Psoas muscle (tissue), 8 donors: ENCODE data around the gene EFTUD2. TPM values are rescaled to one million over a fixed set of nuclear protein-coding genes. Genes with fewer than 3 reads are reported as not detected.

ENCODE experiments used
- ATAC-seq, 4 donors: fragments of 200-7000 bp; cut with Tn5 transposase; one replicate each; pipeline ENCODE4 v1.9.1; 2020; ENCODE audit warnings: moderate library complexity in 3 of 4, mild to moderate bottlenecking in 2 of 4
- DNase-seq, 2 donors: peaks; one replicate each; pipeline ENCODE4 v3.0.0-alpha.2; 2020
- H3K27ac ChIP-seq: fragments of 200-600 bp; one replicate; pipeline ENCODE4 v1.8.0; 2022
- H3K27me3 ChIP-seq, 3 donors: fragments of 200-600 bp in 1 of 3; one replicate each; pipeline versions ENCODE4 v1.6.1 to v1.8.0; 2013 to 2022; ENCODE audit warnings: low read length in 2 of 3, mild to moderate bottlenecking in 2 of 3, moderate library complexity in 1 of 3; ENCODE audit not compliant: insufficient read depth in 3 of 3
- H3K36me3 ChIP-seq, 2 donors: fragments of 200-600 bp in 1 of 2; one replicate each; pipeline versions ENCODE4 v1.6.1 to v1.8.0; 2013 to 2022; ENCODE audit warnings: low read depth in 1 of 2, mild to moderate bottlenecking in 1 of 2, moderate library complexity in 1 of 2; ENCODE audit not compliant: insufficient read depth in 1 of 2
- H3K4me1 ChIP-seq: fragments of 200-600 bp; one replicate; pipeline ENCODE4 v1.8.0; 2022
- H3K4me3 ChIP-seq: fragments of 200-600 bp; one replicate; pipeline ENCODE4 v1.8.0; 2022; ENCODE audit warnings: mild to moderate bottlenecking
- H3K9me3 ChIP-seq: fragments of 200-600 bp; one replicate; pipeline ENCODE4 v1.8.0; 2022
- WGBS, 3 donors: extraction: QIAGEN DNeasy Blood & Tissue Kit; methylation state at CpG; one replicate each; pipeline versions ENCODE4 v1.1.6 to v1.1.7; 2013; 5-methylcytosine and 5-hydroxymethylcytosine counted together
- intact Hi-C, 2 donors: fragments of 100-400 bp; cut with DNase I; formaldehyde crosslinking; loops; one replicate each; pipeline versions ENCODE4 v1.11.0 to v1.14.2; 2022
- polyA plus RNA-seq, 3 donors: library from polyadenylated mRNA; stranded (reverse); fragments of 200-250 nt; gene quantifications; one replicate each; pipeline ENCODE4 v1.2.3, GENCODE V29; 2013
- total RNA-seq, 4 donors: library from RNA; stranded (reverse); fragmentation: NEBNext Ultra II Directional in 2 of 4; extraction: Animal tissue kit (Norgen Biotek cat#: 25700) in 2 of 4; gene quantifications; one replicate each; pipeline versions ENCODE4 v1.2.1 to v1.2.4, GENCODE V29; 2021 to 2023
- TF ChIP-seq, protein P1 (sequence below): fragments of 200-600 bp; IDR thresholded peaks from one replicate; pipeline ENCODE4 v1.8.0; 2022; ENCODE audit warnings: antibody characterized with exemption
- donor health status: healthy with polysubstance abuse.
- donor health status: DM: no; HTN: no; CAD: no; lungs with moderate emphysema.
- donor health status: Bipolar disorder and iron deficiency.
- donor health status: healthy.
- donor health status: DM: yes; HTN: yes; CAD: no.
- donor health status: DM: no; HTN: no; CAD: no.
- donor health status: DM: no; HTN: no; CAD: no.
- donor health status: DM: yes; HTN: yes; CAD: no.

The EFTUD2 gene
- total and polyA plus RNA-seq, 7 donors, result 46.0 to 114 (median 102) TPM

GRCh38 chr17:44910231-44911106 lies 11.2 kb upstream of the EFTUD2 start:
- WGBS, 3 donors, result 79 to 88% (median 82%) methylated on average over 13 of the region's 13 CpGs
- ATAC-seq, result no peak

DNA sequence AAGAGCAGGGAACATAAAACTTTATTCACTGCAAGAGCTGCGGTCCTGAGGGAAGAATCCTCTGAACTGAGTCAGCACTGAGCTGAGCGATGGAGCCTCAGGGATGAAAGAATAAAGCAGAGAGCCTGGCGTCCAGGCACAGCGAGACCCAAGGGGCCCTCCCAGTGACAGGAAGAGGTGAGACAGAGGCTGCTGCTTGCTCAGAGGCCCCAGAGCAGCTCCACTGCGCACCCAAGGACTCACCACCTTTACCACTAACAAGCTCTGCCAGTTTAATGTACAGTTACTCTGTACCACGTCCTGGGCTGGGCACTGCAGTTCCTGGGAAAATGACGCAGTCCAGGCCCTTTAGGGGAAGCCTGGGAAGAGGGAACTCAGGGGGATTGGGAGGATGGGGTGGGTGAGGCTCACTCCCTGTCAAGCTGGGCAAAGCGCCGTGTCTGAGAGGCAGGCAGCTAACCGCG lies 10.5 kb upstream of the EFTUD2 start:
- H3K4me1 ChIP-seq, result no peaks in the 10 kb centered on the region
- peaks cover 0 to 29% (median 5%) of the 10 kb centered on the region in 3 donors for H3K27me3 ChIP-seq
- ATAC-seq (no peak), DNase-seq (no peak)
- H3K36me3 ChIP-seq, result no peaks in the 10 kb centered on the region
- TF ChIP-seq, protein P1, sequence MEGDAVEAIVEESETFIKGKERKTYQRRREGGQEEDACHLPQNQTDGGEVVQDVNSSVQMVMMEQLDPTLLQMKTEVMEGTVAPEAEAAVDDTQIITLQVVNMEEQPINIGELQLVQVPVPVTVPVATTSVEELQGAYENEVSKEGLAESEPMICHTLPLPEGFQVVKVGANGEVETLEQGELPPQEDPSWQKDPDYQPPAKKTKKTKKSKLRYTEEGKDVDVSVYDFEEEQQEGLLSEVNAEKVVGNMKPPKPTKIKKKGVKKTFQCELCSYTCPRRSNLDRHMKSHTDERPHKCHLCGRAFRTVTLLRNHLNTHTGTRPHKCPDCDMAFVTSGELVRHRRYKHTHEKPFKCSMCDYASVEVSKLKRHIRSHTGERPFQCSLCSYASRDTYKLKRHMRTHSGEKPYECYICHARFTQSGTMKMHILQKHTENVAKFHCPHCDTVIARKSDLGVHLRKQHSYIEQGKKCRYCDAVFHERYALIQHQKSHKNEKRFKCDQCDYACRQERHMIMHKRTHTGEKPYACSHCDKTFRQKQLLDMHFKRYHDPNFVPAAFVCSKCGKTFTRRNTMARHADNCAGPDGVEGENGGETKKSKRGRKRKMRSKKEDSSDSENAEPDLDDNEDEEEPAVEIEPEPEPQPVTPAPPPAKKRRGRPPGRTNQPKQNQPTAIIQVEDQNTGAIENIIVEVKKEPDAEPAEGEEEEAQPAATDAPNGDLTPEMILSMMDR, result no peak
- H3K4me3 ChIP-seq, result no peak overlapping the region
- no peak overlapping the region for H3K27ac ChIP-seq
- no peaks in the 10 kb centered on the region for H3K9me3 ChIP-seq
- intact Hi-C loops, result loop anchor here in 1 of 2 donors (10.0 kb wide), 1 partner anchor 285 kb away; no protein-coding TSS in a partner anchor
- WGBS, 3 donors, result 82 to 88% (median 84%) methylated on average over 11 of the region's 11 CpGs

More at GRCh38 chr17:44910231-44911106, 11.2 kb upstream of the EFTUD2 start:
- TF ChIP-seq, protein P1, result no peak
- Histone ChIP-seq H3K36me3 (no peaks in the 10 kb centered on the region), H3K4me1 (no peaks in the 10 kb centered on the region), H3K27me3 (peaks cover 0 to 29% (median 8%) of the 10 kb centered on the region in 3 donors), H3K9me3 (no peaks in the 10 kb centered on the region), H3K4me3 (no peak overlapping the region), H3K27ac (no peak overlapping the region)
- intact Hi-C loops, result loop anchor here in 1 of 2 donors (10.0 kb wide), 1 partner anchor 284 kb away; no protein-coding TSS in a partner anchor
- DNase-seq, result no peak

DNA sequence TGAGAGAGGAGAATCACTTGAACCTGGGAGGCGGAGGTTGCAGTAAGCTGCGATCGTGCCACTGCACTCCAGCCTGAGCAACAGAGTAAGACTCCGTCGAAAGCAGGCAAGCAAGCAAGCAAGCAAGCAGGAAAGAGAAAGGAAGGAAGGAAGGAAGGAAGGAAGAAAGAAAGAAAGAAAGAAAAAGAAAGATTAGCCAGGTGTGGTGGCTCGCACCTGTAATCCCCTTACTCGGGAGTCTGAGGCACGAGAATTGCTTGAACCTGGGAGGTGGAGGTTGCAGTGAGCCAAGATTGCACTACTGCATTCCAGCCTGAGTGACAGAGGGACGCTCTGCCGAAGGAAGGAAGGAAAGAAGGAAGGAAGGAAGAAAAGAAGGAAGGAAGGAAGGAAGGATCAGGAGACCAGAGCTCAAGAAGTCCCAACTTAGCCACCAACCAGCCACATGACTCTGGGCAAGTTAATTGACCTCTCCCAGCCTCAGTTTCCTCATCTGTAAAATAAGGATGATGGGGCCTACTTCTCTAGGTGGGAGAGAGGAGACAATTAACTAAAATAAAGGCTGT lies 9.6 kb upstream of the EFTUD2 start:
- H3K4me1 ChIP-seq, result no peaks in the 10 kb centered on the region
- intact Hi-C loops, result no loop called here
- TF ChIP-seq, protein P1, result no peak
- WGBS, 3 donors, result 80 to 91% (median 85%) methylated on average over 10 of the region's 10 CpGs
- no peaks in the 10 kb centered on the region for H3K9me3 ChIP-seq
- no peak overlapping the region for H3K4me3 ChIP-seq
- peaks cover 0 to 29% (median 5%) of the 10 kb centered on the region in 3 donors for H3K27me3 ChIP-seq
- no peak overlapping the region for H3K27ac ChIP-seq
- no peak for ATAC-seq
- no peak for DNase-seq
- H3K36me3 ChIP-seq, result no peaks in the 10 kb centered on the region

DNA sequence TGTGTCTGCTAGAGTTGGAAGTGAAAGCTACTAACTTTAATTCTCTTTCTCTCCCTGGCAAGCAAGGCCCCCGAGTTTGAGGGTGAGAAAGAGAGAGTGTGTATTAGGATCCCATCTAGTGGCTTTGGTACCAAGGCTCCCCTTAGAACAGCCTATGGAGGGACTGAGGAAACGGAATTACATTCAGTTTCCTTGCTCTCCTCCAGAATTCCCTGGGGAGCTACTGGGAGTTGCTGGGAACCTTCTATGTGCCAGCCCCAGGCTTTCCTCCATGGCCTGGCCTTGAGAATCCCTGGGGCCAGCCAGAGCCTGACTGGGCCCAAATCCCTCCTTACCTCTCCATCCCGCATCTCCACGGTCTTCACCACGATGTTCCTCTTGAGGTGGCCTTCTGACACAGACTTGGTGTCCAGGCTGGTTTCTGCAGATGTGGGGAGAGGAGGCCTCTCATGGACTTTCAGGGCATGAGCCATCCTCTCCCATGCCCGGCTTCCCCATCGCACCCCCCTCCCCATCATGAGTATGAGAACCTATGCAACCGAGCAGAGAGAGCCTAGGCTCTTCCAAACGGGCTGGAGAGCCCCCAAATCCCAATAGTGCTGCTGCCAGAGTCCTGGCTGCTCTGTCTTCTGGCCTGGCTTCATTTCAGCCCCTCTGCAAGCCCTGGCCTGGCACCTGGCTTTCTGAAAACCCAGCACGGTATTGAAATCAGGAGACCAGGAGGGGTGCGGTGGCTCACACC lies 8.7 kb upstream of the EFTUD2 start:
- no peaks in the 10 kb centered on the region for H3K4me1 ChIP-seq
- H3K4me3 ChIP-seq, result no peak overlapping the region
- no peaks in the 10 kb centered on the region for H3K9me3 ChIP-seq
- peaks cover 0 to 20% (median 3%) of the 10 kb centered on the region in 3 donors for H3K27me3 ChIP-seq
- WGBS, 3 donors, result 62 to 71% (median 69%) methylated on average over 11 of the region's 11 CpGs
- intact Hi-C loops, result no loop called here
- no peak for ATAC-seq
- H3K36me3 ChIP-seq, result no peaks in the 10 kb centered on the region
- DNase-seq, result no peak
- H3K27ac ChIP-seq, result no peak overlapping the region
- TF ChIP-seq, protein P1, result no peak
